Cardiac muscle cell (in vitro differentiated cells and primary cell): Measurements from ENCODE around the gene ZNF783. TPM values are rescaled to one million over a fixed set of nuclear protein-coding genes. Genes with fewer than 3 reads are reported as not detected.
"Not testable (repeated sequence)": the region's sequence is repeated elsewhere in the genome, so short reads cannot be mapped to it uniquely, and the experiment has no call there.

Source experiments
- DNase-seq, 2 donors: peaks; one replicate each; pipeline versions ENCODE4 v3.0.0 to v3.0.0-alpha.2; 2010 to 2017; ENCODE audit warnings: low read depth in 1 of 2, low spot score in 1 of 2
- H3K27ac ChIP-seq: fragments of 200-600 bp; sonication (generic); 2 replicates; pipeline ENCODE4 v1.5.1; 2016
- H3K27me3 ChIP-seq: fragments of 200-600 bp; sonication (generic); 2 replicates; pipeline ENCODE4 v1.6.0; 2016; ENCODE audit warnings: control low read depth
- H3K36me3 ChIP-seq: fragments of 200-600 bp; sonication (generic); 2 replicates; pipeline ENCODE4 v1.5.1; 2016; ENCODE audit warnings: control low read depth
- H3K4me1 ChIP-seq: fragments of 200-600 bp; sonication (generic); 2 replicates; pipeline ENCODE4 v1.8.1; 2017; ENCODE audit warnings: low read depth, mild to moderate bottlenecking, mixed run types
- H3K4me3 ChIP-seq: fragments of 200-600 bp; sonication (generic); 2 replicates; pipeline ENCODE4 v1.5.1; 2016; ENCODE audit warnings: mild to moderate bottlenecking
- H3K9me3 ChIP-seq: fragments of 200-600 bp; sonication (generic); 2 replicates; pipeline ENCODE4 v1.5.1; 2017; ENCODE audit warnings: low read depth, mild to moderate bottlenecking, control low read depth
- CTCF ChIP-seq: IDR thresholded peaks from 2 replicates; pipeline ENCODE4 v1.5.1; 2012; ENCODE audit warnings: low read depth, mild to moderate bottlenecking, low read length
- polyA plus RNA-seq: library from polyadenylated mRNA; unstranded; fragments of >200 nt; fragmentation: Nextera tagmentation; extraction: Ambion mirVana; gene quantifications from 2 replicates; pipeline ENCODE4 v1.2.1, GENCODE V29; 2016
- total RNA-seq: library from RNA; depleted of rRNA; stranded (reverse); fragments of >200 nt; gene quantifications from 2 replicates; pipeline ENCODE4 v1.2.3, GENCODE V29; 2016

Gene ZNF783
- total and polyA plus RNA-seq, 2 experiments from 2014 or later = 12.8 to 26.4 TPM

- DNase-seq = peak in 1 of 2 donors; percentile 66
- no peak for TF ChIP-seq CTCF
- Histone ChIP-seq H3K4me3 (no peak overlapping the region), H3K9me3 (no peaks in the 10 kb centered on the region), H3K4me1 (no peaks in the 10 kb centered on the region), H3K27me3 (no peaks in the 10 kb centered on the region), H3K27ac (no peak overlapping the region), H3K36me3 (peaks cover 23% of the 10 kb centered on the region)
Measured at GRCh38 chr7:149220534-149220933, 41.5 kb upstream of the ZNF783 start.

GRCh38 chr7:149223176-149223575 is 38.8 kb upstream of the ZNF783 start:
- Histone ChIP-seq H3K4me1 (no peaks in the 10 kb centered on the region), H3K36me3 (peaks cover 12% of the 10 kb centered on the region), H3K27me3 (no peaks in the 10 kb centered on the region), H3K4me3 (no peak overlapping the region), H3K27ac (no peak overlapping the region), H3K9me3 (no peaks in the 10 kb centered on the region)
- no peak for DNase-seq
- no peak for TF ChIP-seq CTCF

GRCh38 chr7:149223761-149224160 is 38.2 kb upstream of the ZNF783 start:
- Histone ChIP-seq H3K27me3 (no peaks in the 10 kb centered on the region), H3K4me3 (no peak overlapping the region), H3K36me3 (peaks cover 8% of the 10 kb centered on the region), H3K4me1 (no peaks in the 10 kb centered on the region), H3K27ac (no peak overlapping the region), H3K9me3 (no peaks in the 10 kb centered on the region)
- no peak for TF ChIP-seq CTCF
- no peak for DNase-seq

DNA sequence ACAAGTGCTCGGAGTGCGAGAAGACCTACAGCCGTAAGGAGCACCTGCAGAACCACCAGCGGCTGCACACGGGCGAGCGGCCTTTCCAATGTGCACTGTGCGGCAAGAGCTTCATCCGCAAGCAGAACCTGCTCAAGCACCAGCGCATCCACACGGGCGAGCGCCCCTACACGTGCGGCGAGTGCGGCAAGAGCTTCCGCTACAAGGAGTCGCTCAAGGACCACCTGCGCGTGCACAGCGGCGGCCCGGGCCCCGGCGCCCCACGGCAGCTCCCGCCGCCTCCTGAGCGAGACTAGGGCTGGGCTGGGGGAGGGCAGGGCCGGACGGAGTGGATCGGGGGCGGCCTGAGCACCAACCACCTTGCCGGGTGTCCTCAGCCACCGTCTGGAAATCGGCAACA is 37.6 kb upstream of the ZNF783 start:
- no peak overlapping the region for H3K4me3 ChIP-seq
- no peaks in the 10 kb centered on the region for H3K27me3 ChIP-seq
- H3K4me1 ChIP-seq = no peaks in the 10 kb centered on the region
- H3K27ac ChIP-seq = no peak overlapping the region
- no peaks in the 10 kb centered on the region for H3K9me3 ChIP-seq
- peaks cover 3% of the 10 kb centered on the region for H3K36me3 ChIP-seq
- no peak for DNase-seq
- no peak for TF ChIP-seq CTCF

DNA sequence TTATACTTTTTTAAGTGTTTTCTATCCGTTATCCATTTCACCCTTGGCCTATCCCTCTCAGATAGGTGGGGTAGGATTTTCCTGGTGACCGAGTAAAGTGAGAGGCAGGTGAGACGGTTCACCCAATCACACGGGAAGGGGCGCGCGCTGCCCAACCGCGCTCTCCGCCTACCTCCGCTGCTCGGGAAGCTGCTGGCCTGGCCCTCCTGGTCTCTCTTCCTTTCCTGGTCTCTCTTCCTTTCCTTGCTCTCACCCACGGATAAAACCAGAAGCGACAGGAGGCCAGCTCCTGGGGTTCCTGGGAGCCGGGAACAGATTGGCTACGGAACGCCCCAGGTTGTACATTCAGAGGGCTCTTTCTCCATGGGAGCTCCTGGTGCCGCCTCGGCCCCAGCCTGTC is 36.9 kb upstream of the ZNF783 start:
- Histone ChIP-seq H3K4me3 (no peak overlapping the region), H3K9me3 (no peaks in the 10 kb centered on the region), H3K4me1 (no peaks in the 10 kb centered on the region), H3K36me3 (peaks cover 3% of the 10 kb centered on the region), H3K27ac (no peak overlapping the region), H3K27me3 (no peaks in the 10 kb centered on the region)
- TF ChIP-seq CTCF = no peak
- DNase-seq = no peak

- H3K4me1 ChIP-seq = no peaks in the 10 kb centered on the region
- DNase-seq = no peak
- H3K27ac ChIP-seq = no peak overlapping the region
- no peaks in the 10 kb centered on the region for H3K9me3 ChIP-seq
- TF ChIP-seq CTCF = no peak
- H3K4me3 ChIP-seq = no peak overlapping the region
- no peaks in the 10 kb centered on the region for H3K27me3 ChIP-seq
- H3K36me3 ChIP-seq = peaks cover 3% of the 10 kb centered on the region
Measured at GRCh38 chr7:149225656-149226055, 36.3 kb upstream of the ZNF783 start.

DNA sequence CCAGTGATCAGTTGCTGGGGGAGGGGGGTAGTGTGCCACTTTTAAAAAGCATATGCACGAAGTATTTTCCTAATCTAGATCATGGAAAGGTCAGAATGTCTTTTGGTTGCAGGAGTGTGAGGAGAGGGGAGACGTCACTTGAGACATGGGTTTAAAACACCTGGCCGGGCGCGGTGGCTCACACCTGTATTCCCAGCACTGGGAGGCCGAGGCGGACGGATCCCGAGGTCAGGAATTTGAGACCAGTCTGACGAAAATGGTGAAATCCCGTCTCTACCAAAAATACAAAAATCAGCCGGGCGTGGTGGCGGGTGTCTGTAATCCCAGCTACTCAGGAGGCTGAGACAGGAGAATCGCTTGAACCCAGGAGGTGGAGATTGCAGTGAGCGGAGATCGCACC is 35.6 kb upstream of the ZNF783 start:
- not testable (repeated sequence) for H3K4me1 ChIP-seq, DNase-seq, H3K9me3 ChIP-seq, H3K27ac ChIP-seq, H3K4me3 ChIP-seq, H3K36me3 ChIP-seq, H3K27me3 ChIP-seq
